ENCODE data around the gene SHISAL2B.

SHISAL2B gene

GRCh38 chr5:64653766-64654560 is 36.3 kb upstream of the SHISAL2B start:
- WGBS (ENCODE audit: extremely low coverage, insufficient coverage, insufficient read length), result no CpG with 5 or more reads among the region's 3 CpGs
- no peak overlapping the region for H3K18ac ChIP-seq (ENCODE audit: low read length)

GRCh38 chr5:64654561-64654938 is 35.8 kb upstream of the SHISAL2B start:
- WGBS (ENCODE audit: extremely low coverage, insufficient coverage, insufficient read length), result no CpG with 5 or more reads among the region's 2 CpGs
- no peak for DNase-seq
- no peak overlapping the region for H3K14ac ChIP-seq (ENCODE audit: low read length)

More at GRCh38 chr5:64653766-64654560, 36.3 kb upstream of the SHISAL2B start:
- no peak overlapping the region for H4K8ac ChIP-seq (ENCODE audit: low read depth, low read length)
- H3K27me3 ChIP-seq (ENCODE audit: insufficient read depth, low read length), result no peaks in the 10 kb centered on the region
- no peak overlapping the region for H3K23ac ChIP-seq (ENCODE audit: low read length)
- H3K36me3 ChIP-seq (ENCODE audit: control insufficient read depth in 1 of 2, insufficient read depth in 2 of 2, low read length in 2 of 2), result no peaks in the 10 kb centered on the region
- no peak overlapping the region for H2BK12ac ChIP-seq (ENCODE audit: low read length)
- H3K4me2 ChIP-seq (ENCODE audit: low read length), result no peak overlapping the region
- no peak overlapping the region for H4K91ac ChIP-seq (ENCODE audit: low read depth, low read length)
- H3K27ac ChIP-seq (ENCODE audit: low read depth, low read length), result no peak overlapping the region
- H3K79me2 ChIP-seq (ENCODE audit: control insufficient read depth, insufficient read depth, low read length, poor library complexity), result no peaks in the 10 kb centered on the region
- no peak overlapping the region for H3K9ac ChIP-seq (ENCODE audit: low read length)
- H4K12ac ChIP-seq (ENCODE audit: low read depth, low read length), result no peak overlapping the region
- no peak overlapping the region for H3K4ac ChIP-seq (ENCODE audit: low read depth, low read length)
- H2AK5ac ChIP-seq (ENCODE audit: low read length), result no peak overlapping the region
- H3K4me3 ChIP-seq (ENCODE audit: low read depth, low read length), result no peak overlapping the region
- H3K79me1 ChIP-seq (ENCODE audit: low read length), result no peaks in the 10 kb centered on the region
- no peak for DNase-seq
- H3K14ac ChIP-seq (ENCODE audit: low read length), result no peak overlapping the region
- no peak overlapping the region for H2BK120ac ChIP-seq (ENCODE audit: insufficient read depth, low read length, poor library complexity)
- no peak overlapping the region for H2BK5ac ChIP-seq (ENCODE audit: low read depth, low read length, poor library complexity)
- no peaks in the 10 kb centered on the region for H3K9me3 ChIP-seq (ENCODE audit: insufficient read depth, low read depth, low read length)
- H3K4me1 ChIP-seq (ENCODE audit: control insufficient read depth in 1 of 2, insufficient read depth in 2 of 2, low read length in 2 of 2), result no peaks in the 10 kb centered on the region
- H2AFZ ChIP-seq (ENCODE audit: insufficient read depth, low read length, poor library complexity), result no peak overlapping the region

GRCh38 chr5:64655596-64655995 is 34.7 kb upstream of the SHISAL2B start:
- H4K91ac ChIP-seq (ENCODE audit: low read depth, low read length), result no peak overlapping the region
- no peak overlapping the region for H3K18ac ChIP-seq (ENCODE audit: low read length)
- no peaks in the 10 kb centered on the region for H3K27me3 ChIP-seq (ENCODE audit: insufficient read depth, low read length)
- no peak overlapping the region for H3K14ac ChIP-seq (ENCODE audit: low read length)
- no peak overlapping the region for H4K12ac ChIP-seq (ENCODE audit: low read depth, low read length)
- no peak overlapping the region for H3K27ac ChIP-seq (ENCODE audit: low read depth, low read length)
- no peaks in the 10 kb centered on the region for H3K79me1 ChIP-seq (ENCODE audit: low read length)
- H3K9ac ChIP-seq (ENCODE audit: low read length), result no peak overlapping the region
- no peak overlapping the region for H3K23ac ChIP-seq (ENCODE audit: low read length)
- H2AFZ ChIP-seq (ENCODE audit: insufficient read depth, low read length, poor library complexity), result no peak overlapping the region
- no peak overlapping the region for H2AK5ac ChIP-seq (ENCODE audit: low read length)
- no peak overlapping the region for H3K4me3 ChIP-seq (ENCODE audit: low read depth, low read length)
- no peak overlapping the region for H3K4ac ChIP-seq (ENCODE audit: low read depth, low read length)
- H3K79me2 ChIP-seq (ENCODE audit: control insufficient read depth, insufficient read depth, low read length, poor library complexity), result no peaks in the 10 kb centered on the region
- H3K9me3 ChIP-seq (ENCODE audit: insufficient read depth, low read depth, low read length), result no peaks in the 10 kb centered on the region
- H3K4me2 ChIP-seq (ENCODE audit: low read length), result no peak overlapping the region
- no peak overlapping the region for H4K8ac ChIP-seq (ENCODE audit: low read depth, low read length)
- no peaks in the 10 kb centered on the region for H3K4me1 ChIP-seq (ENCODE audit: control insufficient read depth in 1 of 2, insufficient read depth in 2 of 2, low read length in 2 of 2)
- no peak for DNase-seq
- no peak overlapping the region for H2BK12ac ChIP-seq (ENCODE audit: low read length)
- no peak overlapping the region for H2BK5ac ChIP-seq (ENCODE audit: low read depth, low read length, poor library complexity)
- no CpG with 5 or more reads among the region's 1 CpG for WGBS (ENCODE audit: extremely low coverage, insufficient coverage, insufficient read length)
- no peak overlapping the region for H2BK120ac ChIP-seq (ENCODE audit: insufficient read depth, low read length, poor library complexity)
- H3K36me3 ChIP-seq (ENCODE audit: control insufficient read depth in 1 of 2, insufficient read depth in 2 of 2, low read length in 2 of 2), result no peaks in the 10 kb centered on the region

More at GRCh38 chr5:64654561-64654938, 35.8 kb upstream of the SHISAL2B start:
- Histone ChIP-seq H2AK5ac (ENCODE audit: low read length) (no peak overlapping the region), H4K91ac (ENCODE audit: low read depth, low read length) (no peak overlapping the region), H4K12ac (ENCODE audit: low read depth, low read length) (no peak overlapping the region), H2AFZ (ENCODE audit: insufficient read depth, low read length, poor library complexity) (no peak overlapping the region), H3K23ac (ENCODE audit: low read length) (no peak overlapping the region), H3K4me3 (ENCODE audit: low read depth, low read length) (no peak overlapping the region), H3K36me3 (ENCODE audit: control insufficient read depth in 1 of 2, insufficient read depth in 2 of 2, low read length in 2 of 2) (no peaks in the 10 kb centered on the region), H2BK5ac (ENCODE audit: low read depth, low read length, poor library complexity) (no peak overlapping the region), H4K8ac (ENCODE audit: low read depth, low read length) (no peak overlapping the region), H3K18ac (ENCODE audit: low read length) (no peak overlapping the region), H3K27ac (ENCODE audit: low read depth, low read length) (no peak overlapping the region), H2BK12ac (ENCODE audit: low read length) (no peak overlapping the region), H3K4me1 (ENCODE audit: control insufficient read depth in 1 of 2, insufficient read depth in 2 of 2, low read length in 2 of 2) (no peaks in the 10 kb centered on the region), H3K79me2 (ENCODE audit: control insufficient read depth, insufficient read depth, low read length, poor library complexity) (no peaks in the 10 kb centered on the region), H3K79me1 (ENCODE audit: low read length) (no peaks in the 10 kb centered on the region), H3K4ac (ENCODE audit: low read depth, low read length) (no peak overlapping the region), H3K9me3 (ENCODE audit: insufficient read depth, low read depth, low read length) (no peaks in the 10 kb centered on the region), H3K4me2 (ENCODE audit: low read length) (no peak overlapping the region), H2BK120ac (ENCODE audit: insufficient read depth, low read length, poor library complexity) (no peak overlapping the region), H3K27me3 (ENCODE audit: insufficient read depth, low read length) (no peaks in the 10 kb centered on the region), H3K9ac (ENCODE audit: low read length) (no peak overlapping the region)

GRCh38 chr5:64659289-64659688 is 31.0 kb upstream of the SHISAL2B start:
- Histone ChIP-seq H3K14ac (ENCODE audit: low read length) (no peak overlapping the region), H4K12ac (ENCODE audit: low read depth, low read length) (no peak overlapping the region), H2AFZ (ENCODE audit: insufficient read depth, low read length, poor library complexity) (no peak overlapping the region), H3K27me3 (ENCODE audit: insufficient read depth, low read length) (no peaks in the 10 kb centered on the region), H3K9me3 (ENCODE audit: insufficient read depth, low read depth, low read length) (no peaks in the 10 kb centered on the region), H3K27ac (ENCODE audit: low read depth, low read length) (no peak overlapping the region), H3K4me2 (ENCODE audit: low read length) (no peak overlapping the region), H2AK5ac (ENCODE audit: low read length) (no peak overlapping the region), H2BK5ac (ENCODE audit: low read depth, low read length, poor library complexity) (no peak overlapping the region), H3K79me2 (ENCODE audit: control insufficient read depth, insufficient read depth, low read length, poor library complexity) (no peaks in the 10 kb centered on the region), H3K79me1 (ENCODE audit: low read length) (no peaks in the 10 kb centered on the region), H4K91ac (ENCODE audit: low read depth, low read length) (no peak overlapping the region), H3K23ac (ENCODE audit: low read length) (no peak overlapping the region), H3K4ac (ENCODE audit: low read depth, low read length) (no peak overlapping the region), H3K36me3 (ENCODE audit: control insufficient read depth in 1 of 2, insufficient read depth in 2 of 2, low read length in 2 of 2) (no peaks in the 10 kb centered on the region), H3K18ac (ENCODE audit: low read length) (no peak overlapping the region), H3K4me1 (ENCODE audit: control insufficient read depth in 1 of 2, insufficient read depth in 2 of 2, low read length in 2 of 2) (no peaks in the 10 kb centered on the region), H2BK120ac (ENCODE audit: insufficient read depth, low read length, poor library complexity) (no peak overlapping the region), H3K4me3 (ENCODE audit: low read depth, low read length) (no peak overlapping the region), H4K8ac (ENCODE audit: low read depth, low read length) (no peak overlapping the region), H2BK12ac (ENCODE audit: low read length) (no peak overlapping the region), H3K9ac (ENCODE audit: low read length) (no peak overlapping the region)
- WGBS (ENCODE audit: extremely low coverage, insufficient coverage, insufficient read length), result no CpG with 5 or more reads among the region's 3 CpGs
- no peak for DNase-seq

All from trophoblast cell (in vitro differentiated cells and primary cell).